Ishikawa (cell line): ENCODE results near the gene TCFL5.

Source experiments
- CEBPB ChIP-seq: IDR thresholded peaks from 2 replicates; pipeline ENCODE4 v1.6.1; 2012
- CREB1 ChIP-seq: IDR thresholded peaks from 2 replicates; pipeline ENCODE4 v1.6.1; 2012; ENCODE audit warnings: low read depth
- EGR1 ChIP-seq: IDR thresholded peaks from 2 replicates; pipeline ENCODE4 v1.6.1; 2012
- EP300 ChIP-seq: IDR thresholded peaks from 2 replicates; pipeline ENCODE4 v1.6.1; 2012; ENCODE audit warnings: borderline replicate concordance
- MAX ChIP-seq: IDR thresholded peaks from 2 replicates; pipeline ENCODE4 v1.6.1; 2012
- NFIC ChIP-seq: IDR thresholded peaks from 2 replicates; pipeline ENCODE4 v1.6.1; 2012
- RAD21 ChIP-seq: IDR thresholded peaks from 2 replicates; pipeline ENCODE4 v1.6.1; 2012; ENCODE audit warnings: low read depth
- REST ChIP-seq: IDR thresholded peaks from 2 replicates; pipeline ENCODE4 v1.6.1; 2012; ENCODE audit warnings: low read depth, mild to moderate bottlenecking
- TAF1 ChIP-seq: IDR thresholded peaks from 2 replicates; pipeline ENCODE4 v1.6.1; 2012; ENCODE audit warnings: low read depth, mild to moderate bottlenecking
- TCF12 ChIP-seq: IDR thresholded peaks from 2 replicates; pipeline ENCODE4 v1.6.1; 2012; ENCODE audit warnings: low read depth
- USF1 ChIP-seq: IDR thresholded peaks from 2 replicates; pipeline ENCODE4 v1.6.1; 2012
- YY1 ChIP-seq: IDR thresholded peaks from 2 replicates; pipeline ENCODE4 v1.6.1; 2012; ENCODE audit warnings: low read depth
- ZBTB7A ChIP-seq: IDR thresholded peaks from 2 replicates; pipeline ENCODE4 v1.6.1; 2012; ENCODE audit warnings: low read depth

GRCh38 chr20:62838128-62838891 is 23.3 kb downstream of the TCFL5 start:
- no peak for TF ChIP-seq EGR1
- peak; percentile 65; the same call in 1 of the 2 replicates for TF ChIP-seq EP300
- TF ChIP-seq CREB1: no peak
- TF ChIP-seq ZBTB7A: peak; percentile 61; the same call in 1 of the 2 replicates
- peak; percentile 93 for TF ChIP-seq NFIC
- peak; percentile 88 for TF ChIP-seq CEBPB
- TF ChIP-seq RAD21: no peak
- TF ChIP-seq USF1: peak; percentile 57
- peak; percentile 61; the same call in 1 of the 2 replicates for TF ChIP-seq TCF12
- peak; percentile 49 for TF ChIP-seq MAX
- TF ChIP-seq REST: no peak
- TF ChIP-seq YY1: peak; percentile 57
- no peak for TF ChIP-seq TAF1
